ENCODE measurements around the gene KIF26B.

KIF26B gene

GRCh38 chr1:245169376-245169775 is 14.6 kb downstream of the KIF26B start:
- no peaks in the 10 kb centered on the region for H3K27me3 ChIP-seq
- no peak for DNase-seq
- peaks cover 16% of the 10 kb centered on the region for H3K36me3 ChIP-seq
- TF ChIP-seq CTCF (IDR thresholded peaks at IDR 0.05; ENCODE audit: low read depth, low read length): no peak
- H3K4me1 ChIP-seq: peaks cover 3% of the 10 kb centered on the region; the same call in 1 of the 2 replicates
- H3K9me3 ChIP-seq: no peaks in the 10 kb centered on the region
- H3K4me3 ChIP-seq (ENCODE audit: low read depth, low read length): no peak overlapping the region

GRCh38 chr1:245172026-245172425 is 17.2 kb downstream of the KIF26B start:
- no peaks in the 10 kb centered on the region for H3K27me3 ChIP-seq
- no peak for TF ChIP-seq CTCF (IDR thresholded peaks at IDR 0.05; ENCODE audit: low read depth, low read length)
- H3K4me1 ChIP-seq: peaks cover 6% of the 10 kb centered on the region
- no peak overlapping the region for H3K4me3 ChIP-seq (ENCODE audit: low read depth, low read length)
- DNase-seq: no peak
- H3K36me3 ChIP-seq: peaks cover 12% of the 10 kb centered on the region
- H3K9me3 ChIP-seq: no peaks in the 10 kb centered on the region

- H3K4me3 ChIP-seq (ENCODE audit: low read depth, low read length): no peak overlapping the region
- no peaks in the 10 kb centered on the region for H3K27me3 ChIP-seq
These were observed 18.0 kb downstream of the KIF26B start for GRCh38 chr1:245172829-245173228.

GRCh38 chr1:245173446-245174211 is 18.8 kb downstream of the KIF26B start:
- H3K4me3 ChIP-seq (ENCODE audit: low read depth, low read length): no peak overlapping the region
- no peak for TF ChIP-seq CTCF (IDR thresholded peaks at IDR 0.05; ENCODE audit: low read depth, low read length)
- peaks cover 22% of the 10 kb centered on the region for H3K4me1 ChIP-seq
- no peaks in the 10 kb centered on the region for H3K27me3 ChIP-seq
- H3K36me3 ChIP-seq: peaks cover 12% of the 10 kb centered on the region
- no peak for DNase-seq
- H3K9me3 ChIP-seq: no peaks in the 10 kb centered on the region

More at GRCh38 chr1:245172829-245173228, 18.0 kb downstream of the KIF26B start:
- H3K4me1 ChIP-seq: peaks cover 14% of the 10 kb centered on the region
- H3K9me3 ChIP-seq: no peaks in the 10 kb centered on the region
- H3K36me3 ChIP-seq: peaks cover 12% of the 10 kb centered on the region
- no peak for TF ChIP-seq CTCF (IDR thresholded peaks at IDR 0.05; ENCODE audit: low read depth, low read length)
- no peak for DNase-seq

- peaks cover 11% of the 10 kb centered on the region for H3K36me3 ChIP-seq
- H3K9me3 ChIP-seq: no peaks in the 10 kb centered on the region
- peak; percentile 51 for DNase-seq
- no peak for TF ChIP-seq CTCF (IDR thresholded peaks at IDR 0.05; ENCODE audit: low read depth, low read length)
- no peak overlapping the region for H3K4me3 ChIP-seq (ENCODE audit: low read depth, low read length)
- H3K4me1 ChIP-seq: peaks cover 34% of the 10 kb centered on the region
- H3K27me3 ChIP-seq: no peaks in the 10 kb centered on the region
These were observed 22.5 kb downstream of the KIF26B start for GRCh38 chr1:245177071-245177900.
